Smooth muscle cell (in vitro differentiated cells): ENCODE results near the gene CSNK1G3. TPM values are rescaled to one million over a fixed set of nuclear protein-coding genes. Genes with fewer than 3 reads are reported as not detected.

Experiments
- DNase-seq: peaks from one replicate; lab custom pipeline; 2025; ENCODE audit not compliant: unreplicated experiment; lab: John Stamatoyannopoulos, UW
- H2AFZ ChIP-seq: fragments of 200-600 bp; sonication (generic); 2 replicates; pipeline ENCODE4 v1.6.0; 2016; ENCODE audit warnings: antibody characterized with exemption, low read depth, mild to moderate bottlenecking
- H3F3A ChIP-seq: fragments of 200-600 bp; sonication (generic); 2 replicates; pipeline ENCODE4 v1.6.0; 2017; ENCODE audit warnings: antibody characterized with exemption, low read depth
- H3K27ac ChIP-seq: fragments of 200-600 bp; sonication (generic); 2 replicates; pipeline ENCODE4 v1.5.1; 2016; ENCODE audit warnings: low read depth, mild to moderate bottlenecking
- H3K27me3 ChIP-seq: fragments of 200-600 bp; sonication (generic); 2 replicates; pipeline ENCODE4 v1.6.1; 2016; ENCODE audit warnings: low read depth, mild to moderate bottlenecking
- H3K36me3 ChIP-seq: fragments of 200-600 bp; sonication (generic); 2 replicates; pipeline ENCODE4 v1.5.1; 2016; ENCODE audit warnings: low read depth
- H3K4me1 ChIP-seq: fragments of 200-600 bp; sonication (generic); 2 replicates; pipeline ENCODE4 v1.5.1; 2016; ENCODE audit warnings: low read depth
- H3K4me2 ChIP-seq: fragments of 200-600 bp; sonication (generic); 2 replicates; pipeline ENCODE4 v1.6.0; 2016; ENCODE audit warnings: mild to moderate bottlenecking
- H3K4me3 ChIP-seq: fragments of 200-600 bp; sonication (generic); 2 replicates; pipeline ENCODE4 v1.5.1; 2016; ENCODE audit warnings: mild to moderate bottlenecking
- H3K79me2 ChIP-seq: fragments of 200-600 bp; sonication (generic); 2 replicates; pipeline ENCODE4 v1.6.0; 2016; ENCODE audit warnings: low read depth, mild to moderate bottlenecking
- H3K9ac ChIP-seq: fragments of 200-600 bp; sonication (generic); 2 replicates; pipeline ENCODE4 v1.6.0; 2016; ENCODE audit warnings: low read depth
- H3K9me3 ChIP-seq: fragments of 200-600 bp; sonication (generic); replicated peaks from 2 replicates; pipeline ENCODE4 v1.5.1; 2016; ENCODE audit warnings: low read depth
- H4K20me1 ChIP-seq: fragments of 200-600 bp; sonication (generic); 2 replicates; pipeline ENCODE4 v1.6.0; 2016; ENCODE audit warnings: low read depth
- CTCF ChIP-seq: fragments of 200-600 bp; sonication (generic); IDR thresholded peaks from 2 replicates; pipeline ENCODE4 v1.5.1; 2017; ENCODE audit warnings: borderline replicate concordance, mild to moderate bottlenecking, antibody characterized with exemption; ENCODE audit not compliant: insufficient read depth, poor library complexity, severe bottlenecking
- WGBS: methylation state at CpG from one replicate; pipeline ENCODE4 v1.1.7; 2016; ENCODE audit warnings: low lambda C conversion rate; 5-methylcytosine and 5-hydroxymethylcytosine counted together
- polyA plus RNA-seq: library from polyadenylated mRNA; unstranded; fragments of >200 nt; fragmentation: Nextera tagmentation; extraction: Ambion mirVana; gene quantifications from 2 replicates; pipeline ENCODE4 v1.2.1, GENCODE V29; 2016
- total RNA-seq: library from RNA; depleted of rRNA; stranded (reverse); fragments of >200 nt; gene quantifications from 2 replicates; pipeline ENCODE4 v1.2.3, GENCODE V29; 2014

The CSNK1G3 gene
- total and polyA plus RNA-seq, 2 experiments from 2014 or later = 25.9 to 68.3 TPM

- Histone ChIP-seq H2AFZ (no peak overlapping the region), H3K4me1 (peaks cover 20% of the 10 kb centered on the region), H3K27me3 (no peaks in the 10 kb centered on the region), H3K4me3 (no peak overlapping the region), H3F3A (peaks cover 12% of the 10 kb centered on the region), H3K36me3 (no peaks in the 10 kb centered on the region), H3K9ac (peak overlapping the region; percentile 7), H3K79me2 (peaks cover 72% of the 10 kb centered on the region), H3K4me2 (peak overlapping the region; percentile 43), H3K9me3 (no peaks in the 10 kb centered on the region), H3K27ac (peak overlapping the region; percentile 21), H4K20me1 (peaks cover 68% of the 10 kb centered on the region)
- no peak for DNase-seq
- TF ChIP-seq CTCF = no peak
- WGBS = 87% methylated on average over 5 of the region's 5 CpGs
Measured at GRCh38 chr5:123514615-123515355, 2.8 kb downstream of the CSNK1G3 start.

- Histone ChIP-seq H3K27ac (no peak overlapping the region), H3K4me3 (no peak overlapping the region), H4K20me1 (peaks cover 79% of the 10 kb centered on the region), H2AFZ (no peak overlapping the region), H3K9me3 (no peaks in the 10 kb centered on the region), H3K4me1 (peaks cover 20% of the 10 kb centered on the region), H3K79me2 (peaks cover 83% of the 10 kb centered on the region), H3K9ac (no peak overlapping the region), H3F3A (peaks cover 8% of the 10 kb centered on the region), H3K36me3 (no peaks in the 10 kb centered on the region), H3K27me3 (no peaks in the 10 kb centered on the region), H3K4me2 (no peak overlapping the region)
- TF ChIP-seq CTCF = no peak
- no peak for DNase-seq
- 78% methylated on average over 3 of the region's 3 CpGs for WGBS
Measured at GRCh38 chr5:123515904-123516303, 3.9 kb downstream of the CSNK1G3 start.

GRCh38 chr5:123517476-123517875 is 5.5 kb downstream of the CSNK1G3 start:
- Histone ChIP-seq H3K79me2 (peaks cover 99% of the 10 kb centered on the region), H3K4me2 (no peak overlapping the region), H3K9me3 (no peaks in the 10 kb centered on the region), H3F3A (no peaks in the 10 kb centered on the region), H2AFZ (no peak overlapping the region), H3K27me3 (no peaks in the 10 kb centered on the region), H3K4me1 (peaks cover 20% of the 10 kb centered on the region), H3K9ac (no peak overlapping the region), H3K27ac (no peak overlapping the region), H3K36me3 (no peaks in the 10 kb centered on the region), H3K4me3 (no peak overlapping the region), H4K20me1 (peaks cover 95% of the 10 kb centered on the region)
- 98% methylated on average over 3 of the region's 3 CpGs for WGBS
- DNase-seq = no peak
- TF ChIP-seq CTCF = no peak

GRCh38 chr5:123518111-123518510 is 6.1 kb downstream of the CSNK1G3 start:
- Histone ChIP-seq H3K4me3 (no peak overlapping the region), H3K9me3 (no peaks in the 10 kb centered on the region), H3K27me3 (no peaks in the 10 kb centered on the region), H2AFZ (no peak overlapping the region), H3K9ac (no peak overlapping the region), H3K36me3 (no peaks in the 10 kb centered on the region), H3F3A (no peaks in the 10 kb centered on the region), H3K27ac (no peak overlapping the region), H3K79me2 (peaks cover 100% of the 10 kb centered on the region), H3K4me1 (peaks cover 20% of the 10 kb centered on the region), H4K20me1 (peaks cover 98% of the 10 kb centered on the region), H3K4me2 (no peak overlapping the region)
- no peak for DNase-seq
- TF ChIP-seq CTCF = no peak
